GM18526 (cell line): ENCODE results near the gene SLC19A2.

ENCODE experiments used
- POLR2A ChIP-seq: IDR thresholded peaks from 3 replicates; pipeline ENCODE4 v1.6.1; 2011; ENCODE audit not compliant: insufficient read length; ENCODE audit errors: extremely low read depth

SLC19A2 gene

DNA sequence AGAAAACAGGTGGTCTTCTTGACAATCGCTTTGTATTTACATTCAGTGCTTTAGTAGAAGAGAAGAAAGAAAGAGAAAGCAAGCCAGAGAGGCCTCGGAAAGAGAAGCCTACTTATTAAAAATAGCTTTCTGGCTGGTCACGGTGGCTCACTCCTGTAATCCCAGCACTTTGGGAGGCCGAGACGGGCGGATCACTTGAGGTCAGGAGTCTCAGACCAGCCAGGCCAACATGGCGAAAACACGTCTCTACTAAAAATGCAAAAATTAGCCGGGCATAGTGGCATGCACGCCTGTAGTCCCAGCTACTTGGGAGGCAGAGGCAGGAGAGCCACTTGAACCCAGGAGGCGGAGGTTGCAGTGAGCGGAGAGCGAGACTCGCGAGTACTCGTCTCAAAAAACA is 1.8 kb upstream of the SLC19A2 start:
- no peak for TF ChIP-seq POLR2A

DNA sequence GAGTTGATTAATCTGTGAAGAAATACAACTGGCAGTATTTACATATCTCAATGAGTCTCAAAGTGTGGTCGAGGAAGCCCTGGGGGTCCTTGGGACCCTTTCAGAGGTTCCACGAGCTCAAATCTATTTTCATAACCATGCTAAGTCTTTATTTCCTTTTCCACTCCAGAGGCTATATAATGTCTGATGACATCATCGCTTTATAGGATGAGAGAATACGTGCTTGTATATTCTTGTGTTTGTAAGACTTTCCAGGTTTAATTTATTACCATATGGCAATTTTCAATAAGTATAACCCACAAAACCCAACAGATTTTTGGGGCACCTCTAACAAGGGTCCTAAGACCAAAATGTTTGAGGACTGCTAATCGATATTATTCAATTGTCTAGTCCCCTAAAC is 1.4 kb upstream of the SLC19A2 start:
- TF ChIP-seq POLR2A: no peak

DNA sequence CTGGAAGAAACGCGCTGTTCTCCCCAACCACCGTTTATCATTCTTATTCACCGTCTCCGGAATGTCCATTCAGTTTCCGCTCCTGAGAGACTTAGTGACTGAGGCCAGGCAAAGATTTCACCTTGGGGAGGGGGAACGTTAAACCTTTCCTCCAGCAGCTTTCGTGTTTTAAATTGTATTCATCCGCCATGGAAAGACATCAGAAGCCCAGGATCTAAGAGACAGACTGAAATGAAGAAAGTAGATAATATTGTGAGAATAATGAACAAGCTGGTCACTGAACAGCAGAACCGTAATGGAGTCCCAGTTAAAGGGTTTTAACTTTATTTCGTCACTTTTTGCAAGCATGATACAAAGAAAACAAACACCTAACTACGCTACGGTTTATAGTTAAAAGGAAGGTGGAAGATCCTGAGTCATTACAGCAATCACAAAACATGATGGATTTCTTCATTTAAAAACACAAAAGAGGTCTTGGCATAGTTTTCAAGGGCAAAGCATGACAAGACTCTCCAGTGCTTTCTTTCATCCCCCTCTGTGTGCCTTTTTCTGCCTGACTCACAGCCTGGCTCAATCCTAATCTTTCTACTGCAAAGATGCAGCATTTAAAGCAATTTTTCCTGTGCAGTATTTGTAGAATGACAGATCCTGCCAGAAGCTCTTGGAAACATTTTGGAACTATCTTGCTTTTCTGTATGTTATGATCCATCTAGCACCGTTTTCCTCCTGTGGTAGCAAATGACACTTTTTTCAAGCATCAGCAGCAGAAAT is 722 bp upstream of the SLC19A2 start:
- no peak for TF ChIP-seq POLR2A

DNA sequence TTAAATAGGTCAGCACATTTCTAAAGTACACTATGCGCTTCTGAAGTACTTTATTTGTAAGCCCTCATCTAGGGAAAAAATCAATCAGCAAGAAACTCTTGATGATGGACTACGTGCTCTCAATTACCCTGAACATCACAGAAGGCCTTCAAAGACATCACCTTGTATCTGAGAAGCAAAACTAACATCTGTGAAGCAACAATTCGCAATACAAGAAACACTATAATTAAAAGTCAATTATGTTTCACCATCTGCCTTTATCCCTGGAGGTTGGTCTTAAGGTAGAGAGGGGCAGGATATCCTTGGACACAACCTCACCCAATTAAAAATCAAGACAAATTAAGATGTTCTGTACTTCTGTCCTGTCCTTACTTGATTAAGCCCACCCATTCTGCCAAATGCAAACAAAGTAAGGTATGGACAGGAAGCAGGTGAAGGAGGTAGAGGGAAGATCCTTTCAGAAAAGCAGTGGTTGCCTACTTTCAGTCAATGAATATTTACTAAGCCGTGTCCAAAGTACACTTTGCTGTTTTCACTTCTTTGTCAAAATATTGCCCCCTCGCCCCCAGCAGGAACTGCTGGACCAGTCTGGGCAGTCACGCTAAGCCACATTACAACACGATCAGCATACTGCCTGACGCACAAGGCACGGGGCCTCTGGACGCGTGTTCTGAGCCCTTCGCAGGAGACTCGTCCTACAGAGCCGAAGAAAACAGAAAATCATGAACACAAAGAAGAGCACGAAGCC is 887 bp downstream of the SLC19A2 start:
- TF ChIP-seq POLR2A: no peak

DNA sequence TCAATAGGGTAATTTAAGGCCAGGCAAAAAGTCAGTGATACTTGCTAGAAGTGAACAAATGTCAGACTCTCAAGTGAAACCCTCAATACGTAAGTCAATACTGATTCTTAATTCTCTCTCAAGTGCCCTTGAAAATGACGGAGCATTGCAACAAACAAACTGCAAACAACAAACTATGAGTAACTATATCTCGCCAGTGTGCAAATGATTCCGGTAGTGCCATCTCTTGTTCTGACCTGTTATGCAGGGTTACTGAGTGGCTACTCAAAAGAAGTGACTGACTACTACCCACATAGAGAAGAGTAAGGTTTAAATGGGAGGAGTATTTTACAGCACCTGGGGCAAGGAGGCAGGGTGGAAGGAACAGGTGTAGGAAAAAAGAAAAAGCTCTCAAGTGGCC is 1.6 kb downstream of the SLC19A2 start:
- TF ChIP-seq POLR2A: no peak

DNA sequence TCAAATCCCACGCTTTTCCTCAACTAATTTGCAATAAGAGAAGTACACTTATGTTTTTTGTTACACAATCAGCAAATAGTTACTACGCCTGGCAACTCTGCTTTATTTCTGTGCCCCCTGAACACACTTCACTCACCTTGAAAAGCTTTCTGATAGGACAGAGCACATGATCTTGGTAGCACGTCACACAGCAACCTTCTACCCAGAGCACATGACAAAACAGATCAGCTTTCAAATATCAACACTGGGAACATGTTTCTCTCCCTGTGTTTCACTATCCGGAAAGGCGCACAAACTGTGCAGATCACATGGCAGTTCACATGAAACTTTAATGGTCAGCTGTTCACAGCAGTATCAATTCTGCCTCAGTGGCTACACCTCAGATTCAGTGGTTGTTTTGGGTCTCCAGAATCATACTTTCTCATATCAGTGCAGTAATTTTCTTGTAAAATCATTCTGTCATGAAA is 2.2 kb downstream of the SLC19A2 start:
- TF ChIP-seq POLR2A: no peak

DNA sequence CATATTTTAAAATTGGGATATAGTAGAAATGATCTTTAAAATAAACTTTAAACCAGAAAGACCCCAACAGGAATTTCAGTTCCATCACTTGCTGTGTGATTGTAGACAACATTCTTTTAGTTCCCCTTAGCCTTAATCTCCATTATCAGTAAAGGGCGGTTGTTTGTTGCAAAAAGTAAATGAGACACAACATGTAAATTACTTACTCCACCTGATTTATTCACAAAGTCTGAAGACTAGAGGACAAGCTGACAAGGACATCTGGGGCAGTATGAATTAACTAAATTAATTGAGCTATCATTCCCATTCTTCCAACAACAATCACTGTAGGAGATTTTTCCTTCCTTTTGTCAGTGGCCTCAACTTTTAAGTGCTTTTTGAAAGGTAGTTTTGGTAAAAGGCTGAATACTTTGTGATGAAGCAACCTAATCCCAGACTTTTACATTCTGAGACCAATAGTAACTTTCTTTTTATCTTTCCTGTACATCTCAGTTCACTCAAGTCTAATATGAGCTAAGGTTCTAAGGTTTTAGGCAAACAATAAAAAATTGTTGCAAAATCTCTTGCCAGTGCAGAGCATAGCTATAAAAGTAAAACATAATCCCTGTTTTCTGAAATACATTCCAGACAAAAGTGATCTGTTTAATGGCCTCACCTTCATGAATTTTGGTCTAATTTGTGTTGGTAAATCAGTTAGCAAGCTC is 6.2 kb downstream of the SLC19A2 start:
- TF ChIP-seq POLR2A: no peak

DNA sequence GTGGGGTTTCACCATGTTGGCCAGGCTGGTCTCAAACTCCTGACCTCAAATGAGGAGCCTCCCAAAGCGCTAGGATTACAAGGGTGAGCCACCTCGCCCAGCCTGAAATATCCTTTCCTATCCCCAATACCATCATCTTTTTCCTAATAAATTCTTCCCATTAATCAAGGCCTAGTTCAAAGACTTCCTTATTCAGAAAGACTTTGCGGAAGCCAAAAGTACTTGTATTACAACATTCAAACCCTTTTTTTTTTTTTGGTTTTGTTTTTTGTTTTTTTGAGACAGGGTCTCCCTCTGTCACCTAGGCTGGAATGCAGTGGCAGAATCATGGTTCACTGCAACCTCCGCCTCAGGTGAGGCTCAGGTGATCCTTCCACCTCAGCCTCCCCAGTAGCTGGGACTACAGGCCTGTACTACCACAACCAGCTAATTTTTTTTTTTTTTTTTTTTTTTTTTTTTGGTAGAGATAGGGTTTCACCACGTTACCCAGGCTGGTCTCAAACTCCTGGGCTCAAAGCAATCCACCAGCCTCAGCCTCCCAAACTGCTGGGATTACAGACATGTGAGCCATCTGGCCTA is 7.6 kb downstream of the SLC19A2 start:
- TF ChIP-seq POLR2A: no peak

DNA sequence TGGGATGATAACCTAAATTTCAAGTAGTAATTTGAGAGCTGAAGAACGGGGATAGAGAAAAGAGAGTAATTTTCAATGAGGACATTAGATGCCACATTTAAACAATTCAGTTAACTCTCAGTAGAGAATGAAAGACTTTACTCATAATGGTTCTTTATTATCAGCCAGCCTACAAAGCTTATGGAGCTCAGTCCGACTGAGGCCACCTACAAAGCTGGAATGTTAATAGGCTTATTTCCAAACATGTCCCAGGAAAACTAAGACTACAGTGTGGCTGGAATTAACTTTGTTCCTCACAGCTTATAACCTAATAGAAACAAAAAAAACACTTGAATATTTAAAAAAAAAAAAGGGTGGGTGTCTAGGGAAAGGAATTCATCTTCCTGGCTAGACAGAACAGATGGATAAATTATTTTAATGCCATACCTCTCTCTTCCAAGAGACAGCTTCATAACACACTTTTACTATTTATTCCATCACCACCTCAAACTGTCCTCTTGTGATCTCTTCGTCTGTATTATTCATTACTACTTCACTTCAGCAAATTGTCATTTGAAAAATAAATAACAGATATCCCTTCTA is 9.8 kb downstream of the SLC19A2 start:
- no peak for TF ChIP-seq POLR2A

DNA sequence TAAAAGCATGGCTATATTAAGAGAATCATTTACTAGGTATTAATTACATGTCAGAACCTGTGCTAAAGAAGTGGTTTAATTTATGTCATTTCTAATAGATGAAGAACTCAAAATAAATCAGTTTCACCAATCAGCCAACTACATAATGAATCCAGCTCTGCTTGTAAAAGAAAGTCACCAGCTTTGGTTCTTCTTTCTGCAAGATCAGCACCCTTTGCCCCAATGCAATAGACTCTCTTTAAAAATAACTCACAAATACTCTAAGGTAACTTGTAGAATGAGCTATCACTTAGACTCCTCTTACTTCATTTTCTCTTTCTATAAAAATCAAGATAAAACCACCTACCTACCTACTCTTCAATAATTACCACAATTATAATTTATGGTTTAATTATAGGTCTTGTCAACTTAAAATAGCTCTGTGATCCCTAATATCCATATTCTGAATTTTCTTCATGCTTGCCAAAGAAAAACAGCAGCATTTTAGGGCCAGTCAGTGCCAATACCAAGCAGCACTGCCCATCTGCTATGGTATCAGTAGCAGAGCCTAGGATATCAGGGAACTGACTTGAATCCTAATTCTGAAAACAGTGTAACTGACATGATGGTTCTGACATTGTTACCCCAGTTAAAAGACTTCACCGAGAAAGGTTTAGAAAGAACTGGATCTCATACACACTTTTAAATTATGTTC is 11.3 kb downstream of the SLC19A2 start:
- TF ChIP-seq POLR2A: no peak

DNA sequence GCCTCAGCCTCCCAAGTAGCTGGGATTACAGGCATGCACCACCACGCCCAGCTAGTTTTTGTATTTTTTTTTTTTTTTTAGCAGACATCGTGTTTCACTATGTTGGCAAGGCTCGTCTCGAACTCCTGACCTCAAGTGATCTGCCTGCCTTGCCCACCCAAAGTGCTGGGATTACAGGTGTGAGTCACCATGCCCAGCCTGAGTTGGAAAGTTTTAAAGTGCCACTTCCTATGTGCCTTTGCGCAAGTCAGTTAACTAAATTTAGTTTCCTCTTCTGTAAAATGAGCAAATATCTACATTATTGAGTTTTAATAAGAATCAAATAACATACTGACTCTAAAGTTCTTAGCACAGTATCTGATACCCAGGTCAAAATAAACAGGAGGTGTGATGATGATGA is 12.4 kb downstream of the SLC19A2 start:
- TF ChIP-seq POLR2A: no peak

DNA sequence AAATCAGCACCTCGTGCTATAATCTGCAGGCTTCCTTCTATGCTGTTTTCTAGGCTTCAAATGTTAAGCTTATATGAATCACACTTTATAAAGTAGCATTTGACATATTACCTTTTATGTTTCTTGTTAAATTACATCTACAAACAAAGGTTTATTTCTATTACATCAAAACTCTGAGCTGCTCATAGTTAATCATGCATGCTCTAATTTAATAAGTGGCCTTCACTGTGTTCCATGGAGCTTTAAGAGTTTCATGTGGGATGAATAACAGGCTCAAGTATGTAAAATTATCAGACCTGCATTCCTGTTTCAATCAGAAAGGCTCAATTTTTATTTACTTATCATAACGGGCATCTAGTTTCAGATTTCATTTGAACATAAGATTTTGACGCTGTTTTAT is 13.0 kb downstream of the SLC19A2 start:
- no peak for TF ChIP-seq POLR2A

DNA sequence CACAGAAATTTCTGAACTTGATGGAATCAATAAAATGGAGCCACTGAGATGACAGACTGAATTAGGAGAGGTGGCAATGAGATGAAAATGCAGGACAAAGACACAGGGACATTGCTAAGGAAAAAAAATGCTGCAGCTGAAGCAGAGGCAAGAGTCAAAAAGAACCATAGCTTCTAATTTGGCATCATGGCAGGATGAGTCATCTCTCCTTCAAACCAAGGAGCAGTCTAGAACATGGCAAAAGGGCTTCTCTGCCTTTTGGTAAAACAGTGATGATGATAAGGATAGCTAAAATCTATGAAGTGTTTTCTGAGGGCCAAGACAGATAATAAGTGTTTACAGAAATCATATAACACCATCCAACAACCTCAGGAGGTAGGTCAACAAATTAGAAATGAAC is 16.8 kb downstream of the SLC19A2 start:
- TF ChIP-seq POLR2A: no peak
